GM18517 (cell line): ENCODE measurements around the gene KIAA0513.
"Not testable (repeated sequence)": the region's sequence is repeated elsewhere in the genome, so short reads cannot be mapped to it uniquely, and the experiment has no call there.

Experiments
- ATAC-seq: cut with Tn5 transposase; IDR thresholded peaks from one replicate; pipeline ENCODE4 v1.9.1; 2021; ENCODE audit warnings: mild to moderate bottlenecking, moderate library complexity; ENCODE audit not compliant: unreplicated experiment

Gene KIAA0513

GRCh38 chr16:85104821-85105391 is 77.3 kb downstream of the KIAA0513 start:
- no peak for ATAC-seq

DNA sequence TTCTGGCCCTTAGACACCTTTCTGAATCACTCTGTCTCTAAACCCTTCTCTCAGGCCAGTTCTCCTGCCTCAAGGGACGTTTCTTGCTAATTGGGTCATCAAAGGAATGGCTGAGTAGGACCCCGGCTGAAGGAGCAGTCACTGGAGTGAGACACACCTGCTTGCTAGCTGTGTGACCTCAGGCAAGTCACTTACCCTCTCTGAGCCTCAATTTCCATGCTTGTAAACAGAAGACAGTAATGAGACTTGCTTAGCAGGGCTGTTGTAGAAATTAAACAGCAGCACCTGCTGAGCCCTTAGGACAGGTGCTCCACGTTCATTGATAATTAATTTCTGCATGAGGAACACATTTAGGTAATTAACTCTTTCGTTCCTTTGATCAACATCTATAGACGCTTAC is 77.9 kb downstream of the KIAA0513 start:
- no peak for ATAC-seq

- ATAC-seq: no peak
These were observed 79.5 kb downstream of the KIAA0513 start for GRCh38 chr16:85107083-85107482.

- ATAC-seq: no peak
These were observed 79.9 kb downstream of the KIAA0513 start for GRCh38 chr16:85107532-85107931.

DNA sequence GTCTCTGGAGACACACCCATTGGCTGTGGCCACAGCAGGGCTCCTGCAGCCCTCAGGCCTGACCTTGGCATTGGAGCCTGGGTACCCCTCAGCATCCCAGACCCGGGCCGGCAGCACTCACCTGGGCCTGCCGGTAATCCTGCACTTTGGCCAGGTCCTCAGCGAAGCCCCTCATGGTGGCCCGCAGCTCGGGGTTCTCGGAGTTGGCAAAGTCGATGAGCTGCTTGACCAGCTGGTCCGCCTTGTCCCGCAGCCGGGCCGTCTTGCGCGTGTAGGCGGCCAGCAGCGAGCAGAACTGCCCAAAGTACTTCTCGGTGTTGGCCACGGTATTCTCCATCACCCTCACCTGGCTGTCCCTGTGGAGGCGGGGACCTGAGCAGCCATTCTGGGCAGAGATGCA is 82.5 kb downstream of the KIAA0513 start:
- ATAC-seq: no peak

DNA sequence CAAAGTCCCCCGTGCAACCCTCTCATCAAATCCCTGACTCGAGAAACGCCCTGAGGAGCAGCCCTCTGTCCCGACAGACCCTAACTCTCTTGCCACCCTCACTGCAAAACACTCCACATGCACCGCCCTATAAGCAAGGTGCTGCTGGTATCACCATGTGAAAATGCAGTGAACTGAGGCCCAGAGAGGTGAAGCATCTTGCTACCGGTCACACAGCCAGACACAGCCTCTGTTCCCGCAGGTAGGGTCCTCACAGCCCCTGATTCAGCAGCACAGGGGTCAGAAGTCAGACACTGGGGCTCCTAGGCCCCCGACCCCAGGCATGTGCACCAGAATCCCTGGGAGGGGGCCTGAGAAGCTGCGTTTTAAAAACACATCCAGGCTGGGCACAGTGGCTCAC is 83.6 kb downstream of the KIAA0513 start:
- ATAC-seq: no peak

DNA sequence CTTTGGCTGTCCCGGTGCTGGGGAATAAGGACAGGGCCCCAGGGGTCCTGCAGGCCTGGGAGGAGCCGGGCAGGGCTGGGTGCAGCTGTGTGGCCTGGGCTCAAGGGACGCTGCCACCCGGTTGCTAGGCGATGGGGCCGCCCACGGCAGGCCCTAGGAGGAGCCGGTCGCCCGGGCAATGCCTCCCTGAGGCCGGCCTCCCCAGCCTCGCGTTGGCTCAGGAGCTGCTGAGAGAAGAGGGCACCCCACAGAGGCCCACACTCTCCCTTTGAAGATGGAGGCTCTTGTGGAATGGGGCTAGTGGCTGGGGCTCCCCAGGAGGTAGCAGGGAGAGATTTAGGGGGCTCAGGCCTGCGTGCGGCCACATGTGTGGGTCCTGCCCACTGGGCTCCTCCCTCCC is 84.8 kb downstream of the KIAA0513 start, which contains the start of gene CIBAR2:
Gene CIBAR2, minus strand, starts transcription at position 109 of the 400 bp plus-strand sequence. CDS start 120 bp downstream, outside the sequence.
- ATAC-seq: no peak

DNA sequence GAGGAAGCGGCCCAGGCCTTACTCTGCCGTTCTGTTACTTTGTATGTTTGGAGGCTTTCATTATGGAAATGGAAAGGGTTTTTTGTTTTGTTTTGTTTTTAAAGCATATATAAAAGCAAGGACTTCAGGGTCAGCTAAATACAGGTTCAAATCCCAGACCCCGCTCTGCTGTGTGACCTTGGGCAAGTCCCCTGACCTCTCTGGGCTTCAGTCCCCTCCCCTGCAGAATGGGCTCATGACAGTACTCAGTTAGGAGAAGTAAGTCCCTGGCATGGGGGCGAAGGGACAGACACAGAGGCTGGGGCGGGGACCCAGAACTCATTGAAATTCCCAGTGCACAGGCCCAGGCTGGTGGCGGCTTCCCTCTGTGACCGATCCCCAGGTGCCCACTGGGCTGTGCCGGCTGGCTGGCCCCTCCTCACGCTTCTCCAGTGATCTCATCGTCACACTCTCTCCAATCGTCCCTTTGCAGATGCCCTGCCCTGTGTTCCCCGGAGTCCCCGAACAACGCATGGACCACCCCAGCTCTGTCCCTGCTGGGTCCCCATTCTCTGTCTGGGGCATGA is 85.7 kb downstream of the KIAA0513 start:
- ATAC-seq: no peak

GRCh38 chr16:85113913-85114312 is 86.3 kb downstream of the KIAA0513 start:
- ATAC-seq: no peak

- ATAC-seq: no peak
These were observed 87.4 kb downstream of the KIAA0513 start for GRCh38 chr16:85114909-85115567.

GRCh38 chr16:85117418-85117817 is 89.8 kb downstream of the KIAA0513 start:
- ATAC-seq: no peak

GRCh38 chr16:85120006-85120340 is 92.4 kb downstream of the KIAA0513 start:
- ATAC-seq: no peak

DNA sequence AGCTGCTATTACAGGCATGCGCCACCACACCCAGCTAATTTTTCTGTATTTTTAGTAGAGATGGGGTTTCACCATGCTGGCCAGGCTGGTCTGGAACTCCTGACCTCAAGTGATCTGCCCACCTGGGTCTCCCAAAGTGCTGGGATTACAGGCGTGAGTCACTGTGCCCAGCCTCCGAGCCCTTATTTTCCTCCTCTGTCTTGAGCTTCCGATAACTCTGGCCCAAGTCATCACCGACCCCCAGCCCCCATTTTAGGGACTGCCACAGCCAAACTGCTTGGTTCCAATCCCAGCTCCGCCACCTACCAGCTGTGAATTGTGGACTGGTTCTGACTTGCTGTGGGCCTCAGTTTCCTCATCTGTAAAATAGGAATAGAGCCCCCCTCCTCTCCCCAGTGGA is 95.8 kb downstream of the KIAA0513 start:
- not testable (repeated sequence) for ATAC-seq

GRCh38 chr16:85123891-85124635 is 96.5 kb downstream of the KIAA0513 start:
- no peak for ATAC-seq

GRCh38 chr16:85124636-85125346 is 97.2 kb downstream of the KIAA0513 start:
- ATAC-seq: no peak

- ATAC-seq: no peak
These were observed 98.2 kb downstream of the KIAA0513 start for GRCh38 chr16:85125570-85126393.

DNA sequence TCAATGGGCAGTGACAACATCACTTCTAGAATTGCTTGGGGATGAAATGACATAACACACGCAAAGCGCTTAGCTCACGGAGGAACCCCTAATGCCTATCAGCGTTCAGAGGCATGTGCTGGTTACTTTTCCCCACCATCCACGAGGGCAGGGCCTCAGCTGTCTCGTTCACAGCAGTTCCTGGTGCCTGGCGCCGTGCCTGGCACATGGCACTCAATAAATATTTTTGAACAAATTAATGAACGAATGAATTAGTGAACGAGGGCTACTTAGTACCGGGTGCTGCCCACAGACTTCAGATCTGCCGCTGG is 98.8 kb downstream of the KIAA0513 start:
- ATAC-seq: no peak

- no peak for ATAC-seq
These were observed 99.2 kb downstream of the KIAA0513 start for GRCh38 chr16:85126705-85127378.

- ATAC-seq: no peak
These were observed 99.8 kb downstream of the KIAA0513 start for GRCh38 chr16:85127379-85127723.
